H1 (cell line): Measurements from ENCODE around the gene TSPAN4. TPM values are rescaled to one million over a fixed set of nuclear protein-coding genes. Genes with fewer than 3 reads are reported as not detected.

Experiments used
- CTCF ChIA-PET: fragments of 300-600 bp; sonication (Branson Sonifier 250); formaldehyde crosslinking; loops from one replicate; lab custom pipeline; 2021; ENCODE audit not compliant: partially characterized antibody; lab: Charles Lee
- POLR2A ChIA-PET: fragments of 300-600 bp; sonication (Branson Sonifier 250); formaldehyde crosslinking; loops from one replicate; lab custom pipeline; 2021; ENCODE audit warnings: inconsistent platforms; ENCODE audit not compliant: partially characterized antibody; lab: Charles Lee
- DNase-seq, 2 experiments: peaks; one replicate each; pipeline versions ENCODE4 v3.0.0 to v3.0.0-alpha.2; 2010 to 2022; ENCODE audit warnings: low spot score in 2 of 2, low read depth in 1 of 2, mixed read lengths in 1 of 2
- FAIRE-seq: peaks from 2 replicates; lab custom pipeline; 2011; peaks lifted over from hg19 to GRCh38; lab: Jason Lieb, UNC
- H2AFZ ChIP-seq: 2 replicates; pipeline ENCODE4 v1.8.1; 2012; ENCODE audit warnings: low read length, inconsistent platforms
- H2AK5ac ChIP-seq: 2 replicates; pipeline ENCODE4 v1.6.1; 2013; ENCODE audit warnings: low read depth, low read length
- H2BK120ac ChIP-seq: replicated peaks from 2 replicates; pipeline ENCODE3; 2013; ENCODE audit warnings: low read depth, low read length, inconsistent platforms
- H2BK12ac ChIP-seq: 2 replicates; pipeline ENCODE4 v1.6.1; 2013; ENCODE audit warnings: low read depth, low read length
- H2BK15ac ChIP-seq: 2 replicates; pipeline ENCODE4 v1.6.1; 2013; ENCODE audit warnings: low read length
- H2BK20ac ChIP-seq: 2 replicates; pipeline ENCODE4 v1.6.1; 2013; ENCODE audit warnings: low read length
- H2BK5ac ChIP-seq: 2 replicates; pipeline ENCODE4 v1.6.1; 2013; ENCODE audit warnings: low read depth, low read length
- H3K14ac ChIP-seq: 2 replicates; pipeline ENCODE4 v1.6.1; 2013; ENCODE audit warnings: inconsistent platforms; ENCODE audit not compliant: insufficient read length
- H3K18ac ChIP-seq: 2 replicates; pipeline ENCODE4 v1.6.1; 2013; ENCODE audit warnings: low read length; ENCODE audit errors: extremely low read depth
- H3K23ac ChIP-seq: 2 replicates; pipeline ENCODE4 v1.6.1; 2013; ENCODE audit warnings: inconsistent platforms; ENCODE audit not compliant: insufficient read length
- H3K23me2 ChIP-seq: 2 replicates; pipeline ENCODE4 v1.6.1; 2013; ENCODE audit warnings: low read depth, low read length
- H3K27ac ChIP-seq: 2 replicates; pipeline ENCODE4 v1.6.1; 2011; ENCODE audit warnings: low read depth, low read length, inconsistent platforms
- H3K27me3 ChIP-seq, 4 experiments: replicated peaks in 1 of 4; 1 replicate in 1 of 4; 2 replicates in 3 of 4; pipeline versions ENCODE4 v1.6.1 to v1.8.1; 2011 to 2013; ENCODE audit warnings: low read length in 3 of 4, mild to moderate bottlenecking in 3 of 4, inconsistent platforms in 2 of 4, mixed read lengths in 2 of 4, moderate library complexity in 1 of 4; ENCODE audit not compliant: control insufficient read depth in 3 of 4, insufficient read depth in 3 of 4; ENCODE audit errors: extremely low read depth in 1 of 4
- H3K36me3 ChIP-seq, 4 experiments: 2 replicates each; pipeline versions ENCODE4 v1.6.1 to v1.8.1; 2011 to 2013; ENCODE audit warnings: mild to moderate bottlenecking in 4 of 4, low read length in 3 of 4, moderate library complexity in 2 of 4, control low read depth in 1 of 4, inconsistent platforms in 1 of 4; ENCODE audit not compliant: insufficient read depth in 4 of 4, control insufficient read depth in 2 of 4
- H3K4ac ChIP-seq: replicated peaks from 2 replicates; pipeline ENCODE3; 2013; ENCODE audit warnings: low read length, low read depth, mixed read lengths, inconsistent platforms; ENCODE audit not compliant: insufficient read length
- H3K4me1 ChIP-seq, 4 experiments: replicated peaks in 1 of 4; 1 replicate in 1 of 4; 2 replicates in 3 of 4; pipeline versions ENCODE4 v1.6.1 to v1.8.1; 2011 to 2013; ENCODE audit warnings: low read length in 3 of 4, inconsistent platforms in 2 of 4, mixed read lengths in 1 of 4; ENCODE audit not compliant: insufficient read depth in 4 of 4, control insufficient read depth in 3 of 4
- H3K4me2 ChIP-seq, 2 experiments: 2 replicates each; pipeline versions ENCODE4 v1.6.1 to v1.8.1; 2011 to 2013; ENCODE audit warnings: low read depth in 2 of 2, low read length in 2 of 2, control low read depth in 1 of 2, inconsistent platforms in 1 of 2, mild to moderate bottlenecking in 1 of 2; ENCODE audit not compliant: insufficient read depth in 1 of 2
- H3K4me3 ChIP-seq, 4 experiments: fragments of 200-600, 300-600 bp in 1 of 4; sonication (generic), shearing (Covaris generic), sonication (Bioruptor Twin) in 1 of 4; 2 replicates each; pipeline versions ENCODE4 v1.5.1 to v1.8.1; 2011 to 2016; ENCODE audit warnings: low read length in 4 of 4, low read depth in 3 of 4, control low read depth in 2 of 4, inconsistent platforms in 2 of 4, mild to moderate bottlenecking in 2 of 4, mixed read lengths in 1 of 4, moderate library complexity in 1 of 4; ENCODE audit not compliant: insufficient read depth in 2 of 4; ENCODE audit errors: extremely low read depth in 1 of 4
- H3K56ac ChIP-seq: replicated peaks from 2 replicates; pipeline ENCODE3; 2013; ENCODE audit warnings: low read depth, mild to moderate bottlenecking, mixed read lengths, low read length, inconsistent platforms; ENCODE audit not compliant: insufficient read length
- H3K79me1 ChIP-seq: 2 replicates; pipeline ENCODE4 v1.6.1; 2013; ENCODE audit warnings: low read depth, low read length, control low read depth
- H3K79me2 ChIP-seq, 2 experiments: 2 replicates each; pipeline versions ENCODE4 v1.6.1 to v1.8.1; 2012 to 2013; ENCODE audit warnings: low read length in 2 of 2, mild to moderate bottlenecking in 2 of 2, inconsistent platforms in 1 of 2; ENCODE audit not compliant: insufficient read depth in 2 of 2, control insufficient read depth in 1 of 2
- H3K9ac ChIP-seq, 4 experiments: replicated peaks in 1 of 4; 1 replicate in 1 of 4; 2 replicates in 3 of 4; pipeline versions ENCODE4 v1.6.1 to v1.8.1; 2011 to 2013; ENCODE audit warnings: low read depth in 3 of 4, low read length in 3 of 4, control low read depth in 2 of 4, mild to moderate bottlenecking in 2 of 4, moderate library complexity in 2 of 4, inconsistent platforms in 1 of 4; ENCODE audit errors: extremely low read depth in 1 of 4
- H3K9me3 ChIP-seq, 2 experiments: 2 replicates each; pipeline versions ENCODE4 v1.6.1 to v1.8.1; 2012 to 2013; ENCODE audit warnings: mild to moderate bottlenecking in 2 of 2, moderate library complexity in 2 of 2, control low read depth in 1 of 2, inconsistent platforms in 1 of 2, low read depth in 1 of 2, low read length in 1 of 2, mixed read lengths in 1 of 2; ENCODE audit not compliant: insufficient read depth in 2 of 2
- H4K20me1 ChIP-seq, 2 experiments: replicated peaks in 1 of 2; 2 replicates each; pipeline versions ENCODE3 to v1.8.1; 2011 to 2013; ENCODE audit warnings: inconsistent platforms in 2 of 2, low read length in 2 of 2, mild to moderate bottlenecking in 1 of 2; ENCODE audit not compliant: insufficient read depth in 2 of 2, control insufficient read depth in 1 of 2
- H4K5ac ChIP-seq: 2 replicates; pipeline ENCODE4 v1.6.1; 2013; ENCODE audit warnings: low read length, low read depth, mixed read lengths, inconsistent platforms; ENCODE audit not compliant: insufficient read length
- H4K8ac ChIP-seq: 2 replicates; pipeline ENCODE4 v1.8.0; 2013; ENCODE audit warnings: mild to moderate bottlenecking, moderate library complexity, low read length, inconsistent platforms; ENCODE audit not compliant: insufficient read depth; ENCODE audit errors: extremely low read depth
- H4K91ac ChIP-seq: replicated peaks from 2 replicates; pipeline ENCODE3; 2013; ENCODE audit warnings: low read length, mixed read lengths, inconsistent platforms; ENCODE audit not compliant: insufficient read length
- CHD2 ChIP-seq: IDR thresholded peaks from 2 replicates; pipeline ENCODE4 v1.6.1; 2012; ENCODE audit warnings: low read length, improper control_type of control experiment
- CREB1 ChIP-seq: IDR thresholded peaks from 2 replicates; pipeline ENCODE4 v1.6.1; 2012; ENCODE audit warnings: inconsistent platforms
- KDM5A ChIP-seq: fragments of 200-600 bp; IDR thresholded peaks from 2 replicates; pipeline ENCODE4 v1.7.1; 2012; ENCODE audit warnings: mild to moderate bottlenecking, low read length, inconsistent platforms, mixed read lengths
- PHF8 ChIP-seq: fragments of 200-600 bp; sonication (generic); conservative IDR thresholded peaks from 2 replicates; pipeline ENCODE4 v1.7.1; 2012; ENCODE audit warnings: low read depth, mild to moderate bottlenecking, inconsistent platforms, low read length, moderate library complexity
- WGBS, 2 experiments: shearing (Covaris generic) in 1 of 2; methylation state at CpG; one replicate each; pipeline versions ENCODE4 v1.1.6 to v1.1.7; 2013 to 2015; ENCODE audit warnings: low lambda C conversion rate in 2 of 2, mixed read lengths in 2 of 2, inconsistent platforms in 1 of 2, low coverage in 1 of 2, missing lambda C conversion rate in 1 of 2; ENCODE audit not compliant: insufficient replicate concordance in 2 of 2, insufficient coverage in 1 of 2, insufficient read length in 1 of 2; ENCODE audit errors: extremely low coverage in 1 of 2, missing lambda C conversion rate in 1 of 2; 5-methylcytosine and 5-hydroxymethylcytosine counted together
- polyA plus RNA-seq, 7 experiments: library from polyadenylated mRNA; depleted of rRNA in 3 of 7; stranded (reverse) in 5 of 7; unstranded in 2 of 7; fragments of >200 nt in 5 of 7; fragments of 200-250 nt in 2 of 7; gene quantifications; 1 replicate in 5 of 7; 2 replicates in 1 of 7; 4 replicates in 1 of 7; pipeline versions ENCODE4 v1.2.1 to v1.2.3, GENCODE V29; 2011 to 2013; ENCODE audit warnings: missing spikeins in 2 of 7, mixed read lengths in 2 of 7
- total RNA-seq: library from RNA; stranded (reverse); fragmentation: NEBNext Ultra II Directional; extraction: Animal tissue kit (Norgen Biotek cat#: 25700); gene quantifications from 2 replicates; pipeline ENCODE4 v1.2.1, GENCODE V29; 2021

Gene TSPAN4
- total and polyA plus RNA-seq, 2 of the 8 experiments (the other 6 are each of a cell fraction or from before 2014, with no cell fraction given) = 74.1 to 145 TPM

GRCh38 chr11:810040-810567, 32.5 kb upstream of the TSPAN4 start:
- no peak for FAIRE-seq
- peak overlapping the region; percentile 96 for H3K56ac ChIP-seq
- POLR2A ChIA-PET = interaction anchor here (0.8 to 53.0 kb wide), 8 partner anchors 1 to 171 kb away, joined by 3 to 1917 read pairs (median 12); partner anchors contain the start of genes CD151, CEND1, CRACR2B and GATD1
- no peaks in the 10 kb centered on the region for H3K79me1 ChIP-seq
- no peaks in the 10 kb centered on the region for H3K9me3 ChIP-seq
- 1% methylated on average over 47 of the region's 55 CpGs; no CpG with 5 or more reads in 1 of the 2 experiments for WGBS, 2 experiments
- H2BK120ac ChIP-seq = no peak overlapping the region
- H3K4me3 ChIP-seq = peak overlapping the region; percentile 66 to 100 (median 90)
- no peak overlapping the region for H2BK20ac ChIP-seq
- H3K18ac ChIP-seq = no peak overlapping the region; the same call in none of the 2 replicates
- peak overlapping the region; percentile 77 to 91 for H3K4me2 ChIP-seq
- H4K5ac ChIP-seq = no peak overlapping the region
- H3K23ac ChIP-seq = no peak overlapping the region
- H3K27me3 ChIP-seq = no peaks in the 10 kb centered on the region
- peaks cover 0 to 9% (median 3%) of the 10 kb centered on the region in 4 experiments; a peak in 3 of 7 replicates for H3K4me1 ChIP-seq
- TF ChIP-seq PHF8 (peak; percentile 87), KDM5A (0 out of 2 replicates have a peak, but pooled peaks have one; percentile 68), CREB1 (no peak), CHD2 (no peak)
- TF ChIP-seq, all 59 proteins: peak for 2
- Histone ChIP-seq H3K27ac (peak overlapping the region; percentile 99), H3K14ac (no peak overlapping the region), H2BK5ac (peak overlapping the region; percentile 100; the same call in 1 of the 2 replicates), H2BK12ac (no peak overlapping the region), H3K79me2 (peaks cover 7 to 32% of the 10 kb centered on the region in 2 experiments; a peak in 3 of 4 replicates), H4K8ac (peak overlapping the region; percentile 86), H3K4ac (peak overlapping the region; percentile 78), H2BK15ac (no peak overlapping the region), H3K36me3 (peaks cover 16 to 29% (median 26%) of the 10 kb centered on the region in 4 experiments), H2AFZ (no peak overlapping the region), H4K20me1 (peaks cover 10 to 20% of the 10 kb centered on the region in 2 experiments), H3K23me2 (peaks cover 8% of the 10 kb centered on the region; the same call in 1 of the 2 replicates), H3K9ac (peak overlapping the region; percentile 82 to 99 (median 94)), H2AK5ac (peak overlapping the region; percentile 53; the same call in 1 of the 2 replicates), H4K91ac (no peak overlapping the region)
- CTCF ChIA-PET = interaction anchor here (0.6 to 0.8 kb wide), 2 partner anchors 28 to 90 kb away, joined by 3 to 6 read pairs; no protein-coding TSS in a partner anchor
- DNase-seq = no peak
